Chondrocyte (in vitro differentiated cells): ENCODE data around the gene PMPCA. TPM values are rescaled to one million over a fixed set of nuclear protein-coding genes. Genes with fewer than 3 reads are reported as not detected.
"Not testable (repeated sequence)": the region's sequence is repeated elsewhere in the genome, so short reads cannot be mapped to it uniquely, and the experiment has no call there.

Experiments used
- DNase-seq: peaks from one replicate; pipeline ENCODE4 v3.0.0; 2021; ENCODE audit warnings: mixed read lengths, low spot score
- H3K27ac Mint-ChIP-seq: one replicate; pipeline ENCODE4 v1.8.0; 2021; ENCODE audit warnings: mild to moderate bottlenecking, moderate library complexity, mixed read lengths; ENCODE audit not compliant: unreplicated experiment
- H3K27me3 Mint-ChIP-seq: 2 replicates; pipeline ENCODE4 v1.8.0; 2021; ENCODE audit warnings: low read depth, mixed read lengths
- H3K36me3 Mint-ChIP-seq: 2 replicates; pipeline ENCODE4 v1.8.0; 2021; ENCODE audit warnings: low read depth, mixed read lengths
- H3K4me1 Mint-ChIP-seq: 2 replicates; pipeline ENCODE4 v1.8.0; 2021; ENCODE audit warnings: low read depth, mild to moderate bottlenecking, mixed read lengths
- H3K4me3 Mint-ChIP-seq: one replicate; pipeline ENCODE4 v1.8.0; 2021; ENCODE audit warnings: mild to moderate bottlenecking, moderate library complexity, mixed read lengths; ENCODE audit not compliant: unreplicated experiment
- H3K9me3 Mint-ChIP-seq: 2 replicates; pipeline ENCODE4 v1.8.0; 2021; ENCODE audit warnings: low read depth, mixed read lengths
- total RNA-seq: library from RNA; stranded (reverse); gene quantifications from 3 replicates; pipeline ENCODE4 v1.2.1, GENCODE V29; 2021
- TF ChIP-seq, protein P1 (sequence below): fragments of 200-600 bp; sonication (generic); IDR thresholded peaks from 2 replicates; pipeline ENCODE4 v1.5.0; 2021; ENCODE audit warnings: antibody characterized with exemption, mild to moderate bottlenecking, moderate library complexity

Gene PMPCA
- total RNA-seq, 1 donor from 2014 or later = 42.5 TPM

GRCh38 chr9:136424750-136425362, 14.4 kb downstream of the PMPCA start:
- Mint-ChIP-seq H3K9me3 (no peaks in the 10 kb centered on the region), H3K4me3 (no peak overlapping the region), H3K27me3 (no peaks in the 10 kb centered on the region), H3K4me1 (no peaks in the 10 kb centered on the region), H3K36me3 (peaks cover 9% of the 10 kb centered on the region), H3K27ac (no peak overlapping the region)
- peak; percentile 75 for DNase-seq
- TF ChIP-seq, protein P1, sequence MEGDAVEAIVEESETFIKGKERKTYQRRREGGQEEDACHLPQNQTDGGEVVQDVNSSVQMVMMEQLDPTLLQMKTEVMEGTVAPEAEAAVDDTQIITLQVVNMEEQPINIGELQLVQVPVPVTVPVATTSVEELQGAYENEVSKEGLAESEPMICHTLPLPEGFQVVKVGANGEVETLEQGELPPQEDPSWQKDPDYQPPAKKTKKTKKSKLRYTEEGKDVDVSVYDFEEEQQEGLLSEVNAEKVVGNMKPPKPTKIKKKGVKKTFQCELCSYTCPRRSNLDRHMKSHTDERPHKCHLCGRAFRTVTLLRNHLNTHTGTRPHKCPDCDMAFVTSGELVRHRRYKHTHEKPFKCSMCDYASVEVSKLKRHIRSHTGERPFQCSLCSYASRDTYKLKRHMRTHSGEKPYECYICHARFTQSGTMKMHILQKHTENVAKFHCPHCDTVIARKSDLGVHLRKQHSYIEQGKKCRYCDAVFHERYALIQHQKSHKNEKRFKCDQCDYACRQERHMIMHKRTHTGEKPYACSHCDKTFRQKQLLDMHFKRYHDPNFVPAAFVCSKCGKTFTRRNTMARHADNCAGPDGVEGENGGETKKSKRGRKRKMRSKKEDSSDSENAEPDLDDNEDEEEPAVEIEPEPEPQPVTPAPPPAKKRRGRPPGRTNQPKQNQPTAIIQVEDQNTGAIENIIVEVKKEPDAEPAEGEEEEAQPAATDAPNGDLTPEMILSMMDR = no peak

- H3K4me1 Mint-ChIP-seq, H3K36me3 Mint-ChIP-seq, H3K27ac Mint-ChIP-seq, DNase-seq, H3K4me3 Mint-ChIP-seq, H3K27me3 Mint-ChIP-seq, H3K9me3 Mint-ChIP-seq: not testable (repeated sequence)
Measured at GRCh38 chr9:136425367-136425766, 14.9 kb downstream of the PMPCA start.

DNA sequence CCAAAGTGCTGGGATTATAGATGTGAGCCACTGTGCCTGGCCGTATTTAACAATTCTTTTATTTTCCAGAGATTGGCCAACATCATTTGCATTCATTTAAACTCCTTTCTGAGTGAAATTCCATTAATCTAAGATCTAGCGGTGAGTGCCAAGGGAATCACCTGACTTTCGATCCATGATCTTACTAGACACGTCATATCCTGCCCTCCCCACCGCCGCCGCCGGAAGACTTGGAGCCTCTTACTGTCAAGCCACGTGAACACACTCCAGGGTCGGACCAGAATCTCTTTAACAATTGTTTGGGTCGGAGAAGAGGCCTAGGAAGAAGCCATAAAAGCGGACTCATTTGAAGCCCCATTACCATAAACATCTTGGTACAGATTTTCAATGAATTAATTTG, 16.3 kb downstream of the PMPCA start:
- TF ChIP-seq, protein P1 = no peak
- Mint-ChIP-seq H3K36me3 (peaks cover 9% of the 10 kb centered on the region), H3K9me3 (no peaks in the 10 kb centered on the region), H3K27me3 (no peaks in the 10 kb centered on the region), H3K4me1 (no peaks in the 10 kb centered on the region), H3K27ac (no peak overlapping the region), H3K4me3 (no peak overlapping the region)
- peak; percentile 70 for DNase-seq

- H3K4me1 Mint-ChIP-seq = no peaks in the 10 kb centered on the region
- H3K36me3 Mint-ChIP-seq = peaks cover 1% of the 10 kb centered on the region
- no peak overlapping the region for H3K4me3 Mint-ChIP-seq
- no peak overlapping the region for H3K27ac Mint-ChIP-seq
- H3K27me3 Mint-ChIP-seq = no peaks in the 10 kb centered on the region
- TF ChIP-seq, protein P1 = no peak
- H3K9me3 Mint-ChIP-seq = no peaks in the 10 kb centered on the region
- no peak for DNase-seq
Measured at GRCh38 chr9:136429075-136429628, 18.7 kb downstream of the PMPCA start.

GRCh38 chr9:136429683-136430491, 19.4 kb downstream of the PMPCA start:
- Mint-ChIP-seq H3K36me3 (peaks cover 1% of the 10 kb centered on the region), H3K4me3 (no peak overlapping the region), H3K27ac (peak overlapping the region; percentile 22), H3K9me3 (no peaks in the 10 kb centered on the region), H3K27me3 (no peaks in the 10 kb centered on the region), H3K4me1 (no peaks in the 10 kb centered on the region)
- TF ChIP-seq, protein P1 = no peak
- no peak for DNase-seq
